Stimulated activated CD8-positive, alpha-beta memory T cell treated with anti-CD3 and anti-CD28 coated beads, Interleukin-12 subunit alpha, Interleukin-12 subunit beta, amount 100 ng/mL, for 1 hour (primary cell): ENCODE data around the gene MTF1.
"Not testable (repeated sequence)": the region's sequence is repeated elsewhere in the genome, so short reads cannot be mapped to it uniquely, and the experiment has no call there.

Experiments
- DNase-seq: peaks from one replicate; pipeline ENCODE4 v3.0.0-alpha.2; 2020; ENCODE audit warnings: low read depth

The MTF1 gene

GRCh38 chr1:37792943-37793686, 66.3 kb downstream of the MTF1 start:
- DNase-seq, result no peak

- no peak for DNase-seq
Measured at GRCh38 chr1:37782491-37782890, 76.9 kb downstream of the MTF1 start.

- no peak for DNase-seq
Measured at GRCh38 chr1:37778654-37779053, 80.7 kb downstream of the MTF1 start.

DNA sequence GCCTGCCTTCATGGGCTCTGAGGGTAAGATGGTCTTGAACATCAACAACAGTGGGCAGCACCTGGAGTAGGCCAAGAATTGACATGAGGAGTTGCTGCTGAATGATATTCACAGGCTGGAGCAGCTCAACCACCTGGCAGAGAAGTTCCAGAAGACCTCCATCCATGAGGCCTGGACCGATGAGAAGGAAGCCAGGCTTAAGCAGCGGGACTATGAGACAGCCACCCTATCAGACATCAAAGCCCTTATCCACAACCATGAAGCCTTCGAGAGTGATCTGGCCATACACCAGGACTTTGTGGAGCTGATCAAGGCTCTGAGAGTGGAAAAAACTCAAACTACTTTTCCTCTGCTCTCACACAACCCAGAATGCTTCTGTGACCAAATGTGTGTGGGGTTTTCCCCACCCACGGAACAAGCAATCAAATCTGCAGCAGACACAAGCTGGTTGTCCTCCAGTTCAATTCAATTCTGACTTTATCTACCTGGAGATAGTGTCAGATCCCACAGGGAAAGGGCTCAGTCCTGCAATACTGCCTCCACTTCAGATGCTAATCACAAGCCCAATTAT, 82.4 kb downstream of the MTF1 start:
- DNase-seq, result no peak

DNA sequence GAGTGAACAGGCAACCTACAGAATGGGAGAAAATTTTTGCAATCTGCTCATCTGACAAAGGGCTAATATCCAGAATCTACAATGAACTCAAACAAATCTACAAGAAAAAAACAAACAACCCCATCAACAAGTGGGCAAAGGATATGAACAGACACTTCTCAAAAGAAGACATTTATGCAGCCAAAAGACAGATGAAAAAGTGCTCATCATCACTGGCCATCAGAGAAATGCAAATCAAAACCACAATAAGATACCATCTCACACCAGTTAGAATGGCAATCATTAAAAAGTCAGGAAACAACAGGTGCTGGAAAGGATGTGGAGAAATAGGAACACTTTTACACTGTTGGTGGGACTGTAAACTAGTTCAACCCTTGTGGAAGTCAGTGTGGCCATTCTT, 88.0 kb downstream of the MTF1 start:
- not testable (repeated sequence) for DNase-seq

GRCh38 chr1:37767488-37767887, 91.9 kb downstream of the MTF1 start:
- DNase-seq, result no peak

- DNase-seq, result no peak
Measured at GRCh38 chr1:37765916-37766664, 93.3 kb downstream of the MTF1 start.

DNA sequence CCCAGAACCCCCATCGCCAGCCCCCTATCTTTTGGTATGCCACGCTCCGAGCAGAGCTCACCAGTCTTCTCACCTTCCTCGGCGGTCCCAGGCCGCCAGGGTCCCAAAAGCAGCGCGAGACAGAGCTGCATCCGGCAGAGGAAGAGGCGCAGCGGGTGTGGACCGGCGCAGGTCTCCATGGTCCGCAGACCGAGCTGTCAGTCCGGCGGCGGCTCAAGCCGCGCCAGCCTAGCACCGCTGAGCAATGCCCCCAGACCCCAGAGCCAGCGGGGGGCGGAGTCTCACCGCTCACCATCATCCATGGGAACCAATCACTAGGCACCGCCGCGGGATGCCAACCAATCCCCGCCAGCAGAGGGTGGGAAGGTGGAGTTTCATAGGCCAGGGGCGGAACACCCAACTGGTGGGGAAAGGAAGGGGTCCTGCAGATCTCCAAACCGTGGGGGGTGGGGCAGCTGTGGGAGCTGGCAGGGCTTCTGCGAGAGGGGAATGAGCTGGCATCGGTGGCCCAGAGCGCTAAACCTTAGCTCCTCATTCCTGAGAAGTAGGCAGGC, 94.4 kb downstream of the MTF1 start, which contains the start of gene EPHA10:
Gene EPHA10, minus strand, starts transcription at position 233 of the 554 bp plus-strand sequence. Its CDS starts 54 bp downstream, at position 179.
- DNase-seq, result no peak

DNA sequence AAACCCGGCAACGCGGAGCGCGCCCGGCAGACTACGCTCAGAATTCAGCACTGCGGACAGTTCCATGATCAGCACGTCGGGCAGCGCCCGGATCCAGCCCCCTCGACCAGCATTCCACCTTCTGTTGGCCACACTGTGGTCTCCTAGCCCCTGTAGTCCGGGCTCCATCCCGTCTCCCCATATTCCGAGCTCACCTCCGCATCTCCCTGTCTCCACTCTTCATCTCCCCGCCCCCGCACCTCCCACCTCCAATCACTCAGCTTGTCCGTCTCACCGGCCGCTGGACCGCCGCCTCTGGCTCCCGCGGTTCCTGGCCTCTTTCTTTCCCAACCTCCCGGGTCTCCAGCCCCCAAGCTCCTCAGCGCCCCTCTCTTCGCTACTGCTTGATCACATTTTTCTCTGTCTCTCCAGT, 95.0 kb downstream of the MTF1 start:
- DNase-seq, result no peak

- no peak for DNase-seq
Measured at GRCh38 chr1:37763791-37764413, 95.5 kb downstream of the MTF1 start.

DNA sequence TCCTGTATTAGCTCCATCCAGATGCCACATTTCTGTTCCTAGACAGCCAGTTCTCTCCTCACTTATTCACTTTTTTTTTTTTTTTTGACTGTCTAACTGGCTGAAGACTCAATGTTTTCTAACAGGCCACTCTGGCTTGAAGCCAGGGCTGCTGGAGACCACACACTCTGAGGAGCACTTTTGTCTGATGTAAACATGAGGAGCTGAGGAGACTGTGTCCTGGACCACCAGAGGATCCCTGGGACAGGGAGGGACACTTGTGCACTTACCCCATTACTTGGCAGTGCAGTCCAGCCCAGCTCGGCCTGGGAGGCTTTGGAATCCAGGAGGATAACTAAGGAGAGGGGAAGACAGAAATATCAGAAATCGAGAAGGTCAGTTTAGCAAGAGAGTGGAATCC, 96.9 kb downstream of the MTF1 start:
- no peak for DNase-seq

GRCh38 chr1:37761416-37762095, 97.8 kb downstream of the MTF1 start:
- DNase-seq, result no peak
